Activated naive CD4-positive, alpha-beta T cell (primary cell): ENCODE data around the gene GNAZ.

Experiments
- DNase-seq, 4 experiments: peaks; one replicate each; lab custom pipeline; 2025; lab: John Stamatoyannopoulos, UW

GNAZ gene

DNA sequence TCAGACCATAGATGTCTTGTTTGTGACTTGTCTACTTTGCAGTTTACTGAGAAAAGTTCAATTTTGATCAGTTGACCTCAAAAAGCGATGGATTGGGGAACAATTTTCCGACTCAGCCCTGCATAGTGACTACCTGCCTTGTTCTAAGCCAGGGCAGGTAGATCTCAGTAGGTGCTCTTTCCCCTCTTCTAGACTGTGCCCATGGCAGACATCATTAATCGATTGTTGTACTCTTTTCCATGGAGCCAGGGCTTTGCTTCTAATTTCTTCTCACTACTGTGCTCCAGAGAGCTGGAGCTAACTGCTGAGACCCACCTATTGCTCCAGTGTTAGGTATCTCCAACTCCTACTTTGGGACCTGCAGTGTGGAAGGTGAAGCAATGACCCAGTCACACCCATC, 84.8 kb downstream of the GNAZ start:
- DNase-seq, result no peak

DNA sequence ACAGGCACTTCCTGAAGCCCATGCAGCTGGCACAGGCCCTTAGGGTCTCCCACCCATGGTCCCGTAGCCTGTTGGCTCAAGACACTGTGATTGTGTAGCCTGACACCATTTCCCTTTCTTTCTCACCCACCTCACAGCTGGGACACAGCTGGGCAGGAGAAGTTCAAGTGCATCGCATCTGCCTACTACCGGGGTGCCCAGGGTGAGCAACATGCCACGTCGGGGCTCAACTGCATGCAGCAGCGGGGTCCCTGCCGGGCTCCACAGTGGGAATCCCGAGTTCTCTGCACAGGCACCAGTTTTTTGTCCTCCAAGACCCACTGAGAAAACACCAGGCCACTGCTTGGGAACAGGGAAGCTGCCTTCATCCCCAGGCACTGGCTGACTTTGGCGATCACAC, 85.5 kb downstream of the GNAZ start:
- no peak for DNase-seq

DNA sequence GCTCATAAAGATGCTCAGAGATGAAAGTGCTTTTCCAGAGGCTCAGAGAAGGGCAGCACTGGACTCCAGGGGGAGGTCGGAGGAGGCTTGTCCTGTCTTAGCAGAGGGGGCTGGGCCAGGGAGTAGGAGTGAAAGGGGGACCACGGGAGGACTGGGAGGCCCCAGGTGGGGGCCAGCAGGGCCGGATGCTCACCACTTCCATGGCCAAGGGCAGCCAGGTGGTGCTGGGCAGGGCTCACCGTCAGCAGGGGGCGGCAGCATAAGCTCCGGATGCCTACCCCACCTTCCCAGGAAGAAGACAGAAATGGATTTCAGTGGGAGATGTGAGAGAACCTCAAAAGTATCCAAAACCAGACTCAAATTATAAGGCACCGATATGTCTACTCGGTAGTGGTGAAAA, 86.0 kb downstream of the GNAZ start:
- DNase-seq, result no peak

DNA sequence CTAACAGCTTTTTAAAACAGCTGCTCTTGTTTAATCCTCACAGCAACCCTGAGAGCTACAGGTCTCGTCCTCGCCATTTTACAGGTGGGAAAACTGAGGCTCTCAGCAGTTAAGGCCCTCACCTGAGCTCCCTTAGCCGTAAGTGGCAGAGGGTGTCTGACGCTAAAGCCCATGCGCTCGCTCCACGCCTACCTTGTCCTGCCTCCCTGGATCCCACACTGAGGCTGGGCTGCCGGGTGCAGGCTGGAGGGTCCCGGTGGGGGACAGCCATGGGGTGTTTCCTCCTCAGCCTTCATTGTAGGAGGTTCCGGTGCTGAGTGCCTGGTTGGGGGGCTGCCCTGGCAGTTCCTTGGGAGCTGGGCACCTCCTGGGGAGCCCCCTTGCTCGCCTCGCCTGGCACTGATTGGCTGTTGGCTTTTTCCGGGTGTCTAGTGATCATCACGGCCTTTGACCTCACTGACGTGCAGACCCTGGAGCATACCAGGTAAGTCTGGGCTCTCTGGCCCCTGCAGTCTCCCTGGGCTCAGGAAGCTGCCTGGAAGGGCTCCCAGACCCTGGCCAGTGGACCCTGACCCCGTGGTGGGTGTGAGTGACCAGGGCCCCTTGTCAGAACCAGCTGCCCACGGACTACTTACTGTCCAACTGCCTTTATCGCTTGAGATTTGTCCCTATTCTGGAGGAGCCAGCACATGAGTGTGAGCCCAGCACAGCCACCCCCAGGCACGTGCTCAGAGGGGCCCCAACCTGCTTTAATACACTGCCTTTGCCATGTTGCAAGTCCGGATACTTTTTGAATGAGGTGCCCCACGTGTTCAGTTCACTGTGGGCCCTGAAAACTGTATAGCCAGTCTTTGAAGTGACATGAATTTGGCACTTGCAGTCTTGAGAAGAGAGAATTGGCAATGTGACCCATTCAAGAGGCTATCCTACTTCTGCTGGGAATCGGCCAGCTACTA, 87.5 kb downstream of the GNAZ start:
- no peak for DNase-seq

DNA sequence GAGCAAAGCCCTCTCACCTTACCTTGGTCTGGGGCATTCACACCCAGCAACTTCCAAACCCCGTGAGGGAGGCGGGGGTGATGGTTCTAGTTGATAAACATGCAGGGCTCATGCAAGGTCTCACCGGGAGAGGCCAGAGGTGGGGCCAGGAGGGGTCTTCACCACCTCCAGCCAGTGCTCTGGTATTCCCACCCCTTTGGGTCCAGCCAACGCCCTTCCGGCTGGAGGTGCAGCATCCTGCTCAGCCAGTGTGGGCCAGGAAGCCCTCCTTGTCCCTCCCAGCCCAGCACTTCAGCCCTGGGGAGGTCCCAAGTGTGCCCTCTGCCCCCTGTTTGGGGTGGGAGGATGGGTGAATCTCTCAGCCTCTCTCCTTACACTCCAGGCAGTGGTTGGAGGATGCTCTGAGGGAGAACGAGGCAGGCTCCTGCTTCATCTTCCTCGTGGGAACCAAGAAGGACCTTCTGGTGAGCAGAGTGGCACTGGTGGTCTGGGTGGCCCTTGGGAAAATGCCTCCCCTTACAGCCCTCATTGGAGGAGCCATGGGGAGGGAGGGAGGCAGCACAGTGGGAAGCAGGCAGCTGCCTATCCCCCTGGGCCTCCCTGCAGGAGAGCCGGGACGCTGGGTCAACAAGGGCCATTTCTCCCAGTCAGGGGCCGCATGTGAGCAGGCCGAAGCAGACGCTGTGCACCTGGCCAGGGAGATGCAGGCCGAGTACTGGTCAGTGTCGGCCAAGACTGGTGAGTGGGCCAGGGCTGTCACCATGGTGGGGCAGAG, 88.4 kb downstream of the GNAZ start:
- DNase-seq, result no peak

DNA sequence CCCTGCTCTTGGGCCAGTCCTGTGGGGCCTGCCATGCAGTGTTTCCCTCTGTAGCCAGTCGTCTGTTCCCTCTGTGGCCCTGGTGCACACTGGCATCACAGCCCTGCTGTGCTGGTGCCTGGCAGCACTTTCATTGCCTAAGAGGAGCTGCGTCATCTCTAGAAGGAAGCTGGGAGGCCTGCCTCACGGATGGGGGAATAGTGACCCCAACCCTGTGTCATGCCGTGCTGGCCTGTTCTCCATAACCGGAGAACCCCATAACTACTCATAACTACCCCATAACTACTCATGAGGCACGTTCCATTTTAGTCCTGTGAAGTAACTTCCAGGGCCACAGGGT, 88.9 kb downstream of the GNAZ start:
- DNase-seq, result no peak

DNA sequence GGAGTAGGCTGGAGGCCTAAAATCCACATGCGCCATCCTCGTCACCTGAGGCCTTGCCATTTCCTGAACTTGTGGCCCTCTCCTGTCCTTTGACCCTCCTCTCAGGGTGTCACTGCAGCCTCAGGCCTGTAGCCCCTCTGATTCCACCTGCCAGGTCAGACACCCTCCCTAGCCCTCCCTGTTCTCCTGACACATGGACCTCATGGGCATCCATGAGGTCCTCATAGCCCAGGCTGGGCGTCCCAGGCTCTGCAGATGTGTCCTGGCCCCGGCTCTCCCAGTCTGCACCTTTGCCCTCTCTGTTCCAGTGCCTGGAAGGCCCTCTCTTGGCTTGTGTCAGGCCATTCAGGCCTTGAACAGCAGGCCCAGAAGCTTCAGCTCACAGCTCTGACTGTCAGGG, 90.7 kb downstream of the GNAZ start:
- DNase-seq, result no peak

DNA sequence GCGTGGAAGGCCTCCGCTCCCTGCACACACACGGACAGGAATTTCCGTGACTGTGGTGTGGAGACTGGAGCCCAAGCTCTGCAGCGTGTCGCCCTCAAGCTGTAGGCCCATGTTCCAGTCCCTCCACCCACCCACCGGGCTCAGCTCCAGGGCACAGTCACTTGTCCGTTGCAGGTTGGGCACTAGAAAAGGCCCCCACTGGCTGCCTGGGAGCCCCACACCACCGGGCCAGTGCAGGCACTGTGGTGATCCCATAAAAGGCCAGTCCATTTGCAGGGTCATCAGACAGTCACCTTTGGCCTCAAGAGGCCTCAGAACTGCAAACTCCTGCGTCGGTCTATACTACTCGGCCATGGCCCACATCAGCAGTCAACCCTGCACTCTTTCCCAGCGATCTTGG, 91.3 kb downstream of the GNAZ start:
- no peak for DNase-seq

DNA sequence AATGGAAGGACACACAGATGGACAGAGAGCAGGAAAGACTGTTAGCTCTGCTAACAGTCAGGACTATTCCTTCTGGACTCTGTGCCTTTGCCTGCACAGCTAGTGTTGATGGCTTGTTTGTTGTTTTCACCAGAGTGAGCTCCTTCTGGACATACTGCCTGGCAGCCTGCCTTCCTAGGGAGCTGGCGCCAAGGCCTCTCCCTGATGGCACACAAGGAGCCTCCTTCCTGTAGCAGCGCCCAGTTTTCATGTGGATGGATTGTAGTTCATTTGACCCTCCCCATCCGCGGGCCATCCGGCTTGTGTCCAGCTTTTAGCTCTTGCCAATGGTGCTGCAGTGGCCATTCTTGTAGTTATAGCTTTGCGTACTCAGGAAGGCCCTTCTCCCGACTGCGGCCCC, 93.3 kb downstream of the GNAZ start:
- DNase-seq, result no peak

DNA sequence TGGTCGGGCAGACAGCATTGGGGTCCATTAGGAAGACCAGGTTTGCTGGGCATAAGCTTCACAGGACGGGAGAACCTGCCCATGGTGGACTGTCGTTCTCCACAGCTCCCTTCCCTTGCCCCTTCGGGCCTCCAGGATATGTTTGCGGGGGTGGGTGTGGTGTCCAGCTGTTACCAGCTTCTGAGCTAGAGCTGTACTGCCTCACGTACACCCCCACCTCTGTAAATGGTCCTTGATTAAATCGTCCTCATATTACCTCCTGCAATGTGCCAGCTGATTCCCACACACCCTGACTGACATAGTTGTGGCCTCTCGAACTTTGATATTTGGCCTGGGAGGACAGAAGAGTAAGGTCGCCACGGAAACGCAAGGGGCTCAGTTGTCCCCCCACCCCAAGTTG, 93.8 kb downstream of the GNAZ start:
- no peak for DNase-seq

DNA sequence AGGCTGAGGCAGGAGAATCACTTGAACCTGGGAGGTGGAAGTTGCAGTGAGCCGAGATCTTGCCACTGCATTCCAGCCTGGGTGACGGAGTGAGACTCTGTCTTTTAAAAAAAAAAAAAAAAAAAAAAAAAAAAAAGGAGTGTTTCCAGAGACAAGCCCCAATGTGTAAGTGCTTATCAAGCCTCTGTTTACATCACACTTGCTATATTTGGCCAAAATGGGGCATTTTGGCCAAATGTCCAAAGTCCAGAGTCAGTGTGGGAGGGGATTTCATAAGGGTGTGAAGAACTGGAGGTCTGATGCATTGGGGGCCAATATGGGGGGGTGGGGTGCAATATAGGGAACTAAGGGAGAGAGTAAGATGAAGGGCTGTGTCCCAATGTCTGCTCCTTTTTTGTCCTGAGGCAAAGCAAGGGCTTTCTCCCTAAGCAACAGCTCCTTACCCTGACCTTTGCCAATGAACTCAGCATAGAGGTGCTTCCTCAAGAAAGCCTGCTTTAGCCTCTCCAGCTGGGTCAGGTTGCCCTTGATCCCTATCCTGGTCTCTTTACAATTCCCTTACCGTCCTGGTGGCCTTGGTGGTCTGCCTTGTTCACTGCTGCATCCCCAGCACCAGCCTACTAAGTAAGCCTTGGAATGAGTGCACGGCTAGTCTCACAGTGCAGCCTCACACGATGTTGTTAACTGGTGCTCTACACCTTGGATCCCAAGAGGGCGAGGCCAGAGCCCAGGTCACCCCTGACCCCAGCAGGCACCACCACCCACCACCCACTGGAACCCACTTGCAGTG, 95.9 kb downstream of the GNAZ start:
- no peak for DNase-seq

DNA sequence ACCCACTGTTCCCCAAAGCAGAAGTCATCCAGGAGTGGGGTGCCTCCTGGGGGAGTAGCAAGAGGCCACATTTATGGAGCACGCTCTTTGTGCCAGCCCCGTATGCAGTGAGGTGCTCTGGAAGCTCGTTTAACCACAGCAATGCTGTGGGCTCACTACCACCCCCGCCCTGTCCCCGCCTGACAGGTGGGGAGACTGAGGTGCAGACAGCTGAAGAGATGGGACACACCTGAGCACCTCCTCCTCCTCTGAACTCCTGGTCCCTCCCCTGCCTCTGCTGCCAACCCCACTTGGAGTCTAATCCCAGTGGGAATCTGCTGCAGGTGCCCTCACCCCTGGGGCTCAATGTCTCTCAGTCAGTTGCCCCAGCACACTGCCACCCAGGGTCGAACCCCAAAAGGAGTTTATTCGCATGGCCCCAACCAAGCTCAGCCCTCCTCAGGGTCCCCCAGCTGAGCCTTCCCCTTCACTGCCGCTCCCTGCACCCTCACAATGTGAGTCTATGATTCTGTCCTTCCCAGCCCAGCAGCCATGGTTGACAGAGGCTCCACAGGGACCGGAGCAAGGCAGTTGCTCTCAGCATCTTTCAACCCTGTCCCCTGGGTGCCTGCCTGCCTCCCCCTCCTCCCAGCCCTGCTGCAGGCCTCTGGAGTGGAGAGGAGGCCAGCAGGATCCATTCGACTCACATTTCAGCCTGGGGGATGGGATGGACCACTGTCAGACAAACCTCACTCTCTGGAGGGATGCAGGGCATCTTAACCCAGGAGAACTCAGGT, 96.7 kb downstream of the GNAZ start:
- DNase-seq, result no peak

DNA sequence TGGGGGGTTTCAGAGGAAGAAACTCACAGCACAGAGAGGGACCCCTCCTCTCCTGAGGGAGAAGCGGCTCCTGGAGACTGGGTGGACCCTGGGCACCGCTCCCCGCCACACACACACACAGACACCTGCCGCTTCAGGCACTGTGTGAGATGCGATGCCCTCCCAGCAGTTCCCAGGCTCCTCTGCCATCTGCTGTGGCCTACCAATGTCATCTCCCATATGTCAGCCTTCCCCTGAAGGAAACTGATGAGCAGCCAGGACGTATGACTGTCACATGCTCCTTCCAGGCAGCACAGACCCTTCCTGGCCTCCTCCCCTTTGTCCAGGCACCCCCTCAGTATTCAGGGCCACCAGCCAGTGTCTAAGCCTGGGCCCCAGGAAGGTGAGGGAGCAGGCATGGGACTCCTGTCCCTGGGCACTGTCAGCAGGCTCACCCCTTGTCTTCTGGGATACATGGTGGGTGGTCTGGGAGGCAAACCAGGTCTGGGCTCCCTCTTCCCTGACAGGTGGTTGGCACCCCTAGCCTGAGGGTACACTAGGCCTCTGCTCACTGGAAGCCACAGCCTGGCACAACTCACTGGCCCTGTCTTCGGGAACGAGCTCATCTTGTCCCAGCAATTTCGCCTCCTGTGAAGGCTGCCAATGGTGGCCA, 98.2 kb downstream of the GNAZ start:
- DNase-seq, result no peak

DNA sequence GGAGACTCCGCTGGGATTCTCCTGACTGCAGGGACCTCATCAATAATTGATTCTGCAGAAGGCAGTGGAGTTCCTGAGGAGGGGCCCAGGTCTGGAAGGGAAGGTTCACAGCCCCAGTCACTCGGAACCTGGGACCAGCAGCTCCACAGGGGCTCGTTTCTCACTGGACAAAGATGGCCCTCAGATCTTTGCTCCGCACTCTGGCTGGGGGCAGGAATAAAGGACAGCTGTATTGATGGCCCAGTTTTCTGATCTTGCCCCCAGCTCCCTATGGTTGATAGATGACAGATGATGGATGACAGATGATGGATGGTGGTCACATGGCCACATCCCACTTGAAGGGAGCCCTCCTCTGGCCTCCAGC, 98.7 kb downstream of the GNAZ start:
- no peak for DNase-seq
